HG03457 (cell line): ENCODE results near the gene AEBP1.

Experiments used
- ATAC-seq: cut with Tn5 transposase; IDR thresholded peaks from one replicate; pipeline ENCODE4 v1.9.1; 2021; ENCODE audit warnings: moderate number of reproducible peaks; ENCODE audit not compliant: unreplicated experiment

The AEBP1 gene

DNA sequence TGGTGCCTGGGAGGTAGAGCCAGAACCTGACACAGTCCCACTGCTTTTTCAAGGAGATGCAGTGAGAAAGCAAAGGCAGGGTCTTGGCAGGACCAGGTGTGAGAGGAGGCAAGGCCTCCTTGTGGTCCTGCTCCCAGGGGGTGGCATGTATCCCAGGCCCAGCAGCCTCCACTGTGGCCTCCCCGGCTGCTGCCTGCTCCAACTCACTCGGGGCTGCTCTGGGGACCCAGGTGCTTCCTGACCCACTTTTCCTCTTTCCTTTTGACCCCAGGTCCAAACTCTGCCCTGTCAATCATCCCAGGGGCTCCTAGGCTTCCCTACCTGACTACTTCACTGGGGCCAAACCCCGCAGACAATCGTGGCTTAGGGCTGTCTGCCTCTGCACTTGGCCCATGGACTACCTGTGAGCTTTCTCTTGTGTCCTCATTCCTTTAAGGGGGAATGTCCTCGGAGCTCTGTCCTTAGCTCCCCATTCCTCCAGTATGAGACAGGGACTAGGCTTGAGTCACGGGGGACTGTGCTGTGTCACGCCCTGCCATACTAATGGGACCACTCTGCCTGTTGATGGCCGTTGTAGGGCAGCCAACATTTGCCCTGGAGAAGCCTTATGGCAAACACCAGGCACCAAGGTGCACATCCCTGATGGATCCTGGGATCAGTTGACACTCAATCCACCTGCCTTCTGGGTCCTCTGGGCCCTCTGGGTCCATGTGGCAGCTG, 1.1 kb upstream of the AEBP1 start:
- ATAC-seq = no peak

DNA sequence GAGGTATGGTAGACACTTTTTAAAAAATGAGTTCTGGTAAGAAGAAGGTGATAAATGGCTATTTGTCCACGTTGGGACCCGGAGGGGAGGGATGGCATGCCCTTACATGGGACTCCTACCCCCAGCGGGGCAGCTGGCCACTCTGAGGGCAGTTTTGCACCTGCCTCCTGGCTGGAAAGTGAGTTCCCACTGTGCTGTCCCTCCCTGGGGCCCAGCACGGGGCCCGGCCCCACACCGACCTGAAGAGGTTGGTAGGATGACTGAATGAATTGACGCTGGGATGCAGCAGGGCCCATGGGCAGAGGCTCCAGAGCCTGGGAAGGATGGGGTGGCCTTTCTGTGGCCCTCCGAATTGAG, 601 bp upstream of the AEBP1 start:
- ATAC-seq = no peak

DNA sequence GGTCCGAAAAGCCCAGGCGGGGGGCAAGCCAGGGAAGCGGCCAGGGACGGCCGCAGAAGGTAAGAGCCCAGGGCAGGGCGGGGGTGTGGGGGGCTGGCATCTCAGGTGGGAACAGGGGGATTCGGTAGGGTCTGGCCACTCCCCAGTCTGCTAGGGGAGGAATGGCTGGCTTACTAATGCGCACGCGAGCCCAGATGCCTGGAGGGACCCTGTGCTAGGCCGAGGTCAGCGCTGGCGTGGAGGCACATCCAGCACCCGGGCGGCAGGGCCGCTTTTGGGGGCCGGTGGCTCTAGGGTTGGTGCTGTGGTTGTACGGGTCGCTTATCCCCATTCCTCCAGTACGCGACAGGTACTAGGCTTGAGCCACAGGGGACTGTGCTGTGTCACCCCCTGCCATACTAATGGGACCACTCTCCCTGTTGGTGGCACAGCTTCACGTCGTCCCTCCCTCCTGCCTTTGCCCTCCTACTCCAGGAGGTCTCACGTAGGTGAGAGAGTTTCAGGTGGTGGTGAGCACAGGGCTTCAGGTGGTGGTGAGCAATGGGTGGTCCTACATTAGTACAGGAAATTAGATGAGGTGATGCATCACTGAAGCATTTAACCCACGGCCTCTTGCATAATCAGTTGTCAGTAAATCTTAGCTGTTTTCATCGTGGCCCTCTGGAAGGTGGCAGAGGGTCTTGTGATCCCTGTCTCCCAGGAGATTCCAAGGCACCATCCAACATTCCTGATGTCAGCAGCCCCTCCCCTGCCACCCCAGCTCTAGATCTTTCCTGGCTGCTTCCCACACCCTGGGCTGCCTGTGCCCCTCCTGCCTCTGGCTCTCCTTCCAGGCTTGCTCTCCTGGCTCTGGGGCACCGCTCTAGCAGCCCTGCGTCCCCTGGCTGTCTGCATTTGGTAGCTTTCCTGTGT, 971 bp downstream of the AEBP1 start:
- no peak for ATAC-seq

DNA sequence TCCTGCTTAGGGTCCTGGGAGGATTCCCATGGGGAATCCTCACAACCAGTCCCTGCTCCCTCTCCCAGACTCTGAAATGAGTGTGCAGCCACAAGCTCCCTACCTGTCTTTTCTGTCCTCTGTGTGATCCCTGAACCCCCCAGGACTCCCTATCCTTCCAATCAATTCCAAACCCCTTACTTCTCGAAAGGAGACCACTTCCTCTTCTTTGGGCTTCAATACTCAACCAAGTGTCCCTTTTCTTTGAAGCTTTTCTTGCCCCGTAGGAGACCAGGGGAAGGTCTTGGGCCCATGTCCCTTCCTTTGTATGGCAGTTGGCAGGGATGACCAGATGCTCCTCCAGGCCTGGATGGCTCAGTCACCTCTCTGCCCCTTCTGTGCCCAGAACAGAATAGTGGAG, 1.7 kb downstream of the AEBP1 start:
- no peak for ATAC-seq

DNA sequence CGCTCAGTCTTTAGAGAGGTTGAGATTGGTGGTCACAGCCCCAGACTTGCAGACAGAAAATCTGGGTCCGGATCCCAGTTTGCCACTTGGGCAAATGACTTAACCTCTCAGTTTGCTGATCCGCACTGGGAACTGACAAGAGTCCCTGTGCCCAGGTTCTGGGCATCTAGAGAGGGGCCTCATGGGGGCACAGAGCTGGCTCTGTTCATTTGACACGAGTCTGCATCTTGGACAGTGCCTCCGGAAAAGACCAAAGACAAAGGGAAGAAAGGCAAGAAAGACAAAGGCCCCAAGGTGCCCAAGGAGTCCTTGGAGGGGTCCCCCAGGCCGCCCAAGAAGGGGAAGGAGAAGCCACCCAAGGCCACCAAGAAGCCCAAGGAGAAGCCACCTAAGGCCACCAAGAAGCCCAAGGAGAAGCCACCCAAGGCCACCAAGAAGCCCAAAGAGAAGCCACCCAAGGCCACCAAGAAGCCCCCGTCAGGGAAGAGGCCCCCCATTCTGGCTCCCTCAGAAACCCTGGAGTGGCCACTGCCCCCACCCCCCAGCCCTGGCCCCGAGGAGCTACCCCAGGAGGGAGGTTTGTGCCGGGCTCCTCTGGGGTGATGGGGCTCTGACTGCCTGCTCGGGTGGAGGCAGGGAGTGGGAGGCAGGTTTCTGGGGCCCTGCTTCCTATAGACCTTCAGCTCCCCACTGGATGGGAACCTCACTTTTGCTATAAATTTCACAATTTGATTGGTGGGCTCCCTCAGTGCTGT, 2.3 kb downstream of the AEBP1 start:
- ATAC-seq = no peak

DNA sequence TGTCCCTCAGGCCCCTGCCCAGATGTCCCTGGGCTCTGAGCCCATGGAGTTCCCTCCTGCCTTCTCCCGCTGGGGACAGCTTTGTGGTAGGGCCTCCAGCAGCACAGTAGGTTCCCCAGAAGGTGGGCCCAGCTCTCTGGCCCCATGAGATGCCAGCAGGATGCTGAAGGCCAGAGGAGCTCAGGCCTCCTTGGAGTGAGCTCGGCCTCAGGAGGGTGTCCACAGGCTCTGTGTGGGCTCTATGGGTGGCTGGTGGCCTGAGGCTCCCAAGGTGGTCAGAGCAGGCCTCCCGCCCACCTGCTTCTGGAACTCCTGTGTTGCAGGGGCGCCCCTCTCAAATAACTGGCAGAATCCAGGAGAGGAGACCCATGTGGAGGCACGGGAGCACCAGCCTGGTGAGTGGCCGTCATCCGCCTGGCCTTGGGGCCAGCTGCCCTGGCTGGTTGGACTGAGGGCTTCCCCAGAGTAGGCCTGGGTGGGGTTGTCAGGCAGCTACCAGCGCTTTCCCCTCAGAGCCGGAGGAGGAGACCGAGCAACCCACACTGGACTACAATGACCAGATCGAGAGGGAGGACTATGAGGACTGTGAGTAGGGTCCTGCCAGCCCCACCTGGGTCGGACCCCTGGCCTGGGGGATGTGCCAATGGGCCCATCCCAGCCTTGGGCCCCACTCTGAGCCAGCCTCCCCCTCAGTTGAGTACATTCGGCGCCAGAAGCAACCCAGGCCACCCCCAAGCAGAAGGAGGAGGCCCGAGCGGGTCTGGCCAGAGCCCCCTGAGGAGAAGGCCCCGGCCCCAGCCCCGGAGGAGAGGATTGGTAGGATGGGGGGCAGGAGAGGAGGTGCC, 3.2 kb downstream of the AEBP1 start:
- no peak for ATAC-seq

DNA sequence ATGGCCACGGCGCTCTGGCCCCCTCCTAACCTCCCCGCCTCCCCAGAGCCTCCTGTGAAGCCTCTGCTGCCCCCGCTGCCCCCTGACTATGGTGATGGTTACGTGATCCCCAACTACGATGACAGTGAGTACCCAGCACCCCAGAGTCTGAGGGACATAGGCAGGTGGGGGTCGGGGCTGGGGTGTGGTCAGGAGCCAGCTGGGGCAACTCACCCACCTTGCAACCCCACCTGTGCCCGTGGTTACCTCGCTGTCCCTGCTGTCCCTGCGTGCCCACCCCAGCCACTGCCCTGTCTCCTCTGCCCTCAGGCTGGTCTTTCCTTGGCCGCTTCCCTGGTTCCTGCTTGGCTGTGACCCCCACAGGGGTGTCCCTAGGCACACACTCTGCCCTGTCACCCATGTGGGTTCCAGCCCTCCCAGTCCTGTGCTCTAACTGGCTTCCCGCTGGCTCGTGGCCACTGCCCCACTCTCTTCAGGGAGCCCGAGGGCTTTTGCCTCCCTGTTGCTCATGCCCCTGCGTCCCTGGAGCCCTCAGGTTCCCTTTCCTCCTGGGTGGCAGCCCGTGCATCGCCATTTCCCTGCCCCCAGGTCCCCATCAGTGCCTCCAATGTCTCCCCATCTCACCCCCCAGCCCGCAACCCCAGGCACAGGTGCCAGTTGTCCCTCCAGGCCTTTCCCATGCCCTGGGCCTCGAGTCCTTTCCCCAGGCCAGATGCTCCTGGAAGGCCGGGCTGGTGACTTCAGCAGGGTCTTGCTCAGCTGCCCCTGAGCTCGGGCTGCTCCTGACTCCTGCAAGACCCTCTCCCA, 4.0 kb downstream of the AEBP1 start:
- no peak for ATAC-seq

DNA sequence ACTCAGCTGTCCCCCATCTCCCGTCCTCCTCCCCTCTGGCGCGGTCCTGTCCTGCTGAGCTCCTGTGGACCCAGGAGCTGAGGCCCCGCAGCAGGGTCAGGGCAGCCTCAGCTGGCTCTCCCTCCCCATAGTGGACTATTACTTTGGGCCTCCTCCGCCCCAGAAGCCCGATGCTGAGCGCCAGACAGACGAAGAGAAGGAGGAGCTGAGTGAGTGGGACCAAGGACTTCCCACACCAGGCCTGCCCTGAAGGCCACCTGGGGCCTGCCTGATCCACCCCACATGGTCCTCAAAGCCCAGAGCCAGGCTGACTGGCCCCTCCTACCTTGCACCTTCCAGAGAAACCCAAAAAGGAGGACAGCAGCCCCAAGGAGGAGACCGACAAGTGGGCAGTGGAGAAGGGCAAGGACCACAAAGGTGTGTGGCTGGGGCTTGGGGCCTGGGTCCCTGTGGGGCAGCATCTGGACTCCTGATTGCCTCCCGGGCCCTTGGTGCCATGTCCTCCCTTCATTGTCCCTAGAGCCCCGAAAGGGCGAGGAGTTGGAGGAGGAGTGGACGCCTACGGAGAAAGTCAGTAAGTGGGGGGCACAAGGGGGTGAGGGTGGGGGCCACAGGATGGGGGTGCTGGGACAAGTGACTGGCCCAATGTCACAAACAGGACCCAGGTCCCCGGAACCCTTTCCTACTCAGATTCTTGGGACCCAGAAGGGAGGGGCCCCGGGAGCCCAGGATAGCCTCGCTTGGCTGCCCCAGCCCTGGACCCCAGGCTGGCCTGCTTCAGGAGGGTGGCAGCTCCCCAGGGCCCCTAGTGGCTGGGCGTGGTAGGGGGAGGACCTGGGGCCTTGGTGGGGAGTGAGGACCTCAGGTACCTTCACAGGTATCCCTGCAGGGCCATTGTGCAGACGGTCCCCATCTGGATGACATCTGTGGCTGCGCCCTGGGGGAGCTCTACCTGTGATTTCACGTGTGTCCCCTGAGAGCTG, 4.9 kb downstream of the AEBP1 start:
- no peak for ATAC-seq

DNA sequence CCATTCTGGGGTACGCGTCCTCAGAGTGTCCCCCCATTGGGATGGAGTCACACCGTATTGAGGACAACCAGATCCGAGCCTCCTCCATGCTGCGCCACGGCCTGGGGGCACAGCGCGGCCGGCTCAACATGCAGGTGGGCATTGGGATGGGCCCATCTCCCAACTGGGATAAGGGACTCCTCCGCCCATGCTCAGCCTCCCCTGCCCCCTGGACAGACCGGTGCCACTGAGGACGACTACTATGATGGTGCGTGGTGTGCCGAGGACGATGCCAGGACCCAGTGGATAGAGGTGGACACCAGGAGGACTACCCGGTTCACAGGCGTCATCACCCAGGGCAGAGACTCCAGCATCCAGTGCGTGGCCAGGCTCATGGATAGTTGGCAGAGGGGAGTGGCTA, 5.8 kb downstream of the AEBP1 start:
- no peak for ATAC-seq

DNA sequence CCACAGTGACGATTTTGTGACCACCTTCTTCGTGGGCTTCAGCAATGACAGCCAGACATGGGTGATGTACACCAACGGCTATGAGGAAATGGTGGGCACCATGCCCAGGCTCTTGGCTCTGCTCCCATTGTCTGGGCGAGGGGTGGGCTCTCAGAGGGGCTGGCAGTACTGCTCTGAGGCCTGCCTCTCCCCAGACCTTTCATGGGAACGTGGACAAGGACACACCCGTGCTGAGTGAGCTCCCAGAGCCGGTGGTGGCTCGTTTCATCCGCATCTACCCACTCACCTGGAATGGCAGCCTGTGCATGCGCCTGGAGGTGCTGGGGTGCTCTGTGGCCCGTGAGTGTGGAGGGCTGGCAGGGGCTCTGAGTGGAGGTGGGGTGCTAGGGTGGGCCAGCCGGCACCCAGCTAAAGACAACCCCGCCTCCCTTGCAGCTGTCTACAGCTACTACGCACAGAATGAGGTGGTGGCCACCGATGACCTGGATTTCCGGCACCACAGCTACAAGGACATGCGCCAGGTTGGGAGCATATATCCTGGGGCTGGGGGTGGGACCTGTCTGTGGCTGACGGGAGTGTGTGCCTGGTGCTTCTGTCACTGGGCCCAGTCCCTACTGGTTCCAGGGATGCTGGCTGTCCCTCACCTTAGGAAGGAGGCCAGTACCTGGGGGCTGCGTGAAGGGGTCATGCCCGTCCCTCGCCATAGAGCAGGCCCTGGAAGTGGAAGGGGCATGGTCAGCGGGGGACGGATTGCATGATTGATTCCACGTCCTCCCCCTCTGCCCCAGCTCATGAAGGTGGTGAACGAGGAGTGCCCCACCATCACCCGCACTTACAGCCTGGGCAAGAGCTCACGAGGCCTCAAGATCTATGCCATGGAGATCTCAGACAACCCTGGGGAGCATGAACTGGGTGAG, 6.8 kb downstream of the AEBP1 start:
- ATAC-seq = no peak

DNA sequence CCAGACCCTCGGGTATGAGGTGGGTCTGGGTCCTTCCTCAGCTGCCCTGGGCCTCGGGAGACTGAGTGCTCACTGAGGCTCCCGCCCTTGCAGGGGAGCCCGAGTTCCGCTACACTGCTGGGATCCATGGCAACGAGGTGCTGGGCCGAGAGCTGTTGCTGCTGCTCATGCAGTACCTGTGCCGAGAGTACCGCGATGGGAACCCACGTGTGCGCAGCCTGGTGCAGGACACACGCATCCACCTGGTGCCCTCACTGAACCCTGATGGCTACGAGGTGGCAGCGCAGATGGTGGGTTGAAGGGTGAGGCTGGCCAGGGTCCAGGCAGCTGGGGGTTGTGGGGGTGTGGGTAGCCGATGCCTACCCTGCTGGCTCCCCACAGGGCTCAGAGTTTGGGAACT, 7.6 kb downstream of the AEBP1 start:
- ATAC-seq = no peak

DNA sequence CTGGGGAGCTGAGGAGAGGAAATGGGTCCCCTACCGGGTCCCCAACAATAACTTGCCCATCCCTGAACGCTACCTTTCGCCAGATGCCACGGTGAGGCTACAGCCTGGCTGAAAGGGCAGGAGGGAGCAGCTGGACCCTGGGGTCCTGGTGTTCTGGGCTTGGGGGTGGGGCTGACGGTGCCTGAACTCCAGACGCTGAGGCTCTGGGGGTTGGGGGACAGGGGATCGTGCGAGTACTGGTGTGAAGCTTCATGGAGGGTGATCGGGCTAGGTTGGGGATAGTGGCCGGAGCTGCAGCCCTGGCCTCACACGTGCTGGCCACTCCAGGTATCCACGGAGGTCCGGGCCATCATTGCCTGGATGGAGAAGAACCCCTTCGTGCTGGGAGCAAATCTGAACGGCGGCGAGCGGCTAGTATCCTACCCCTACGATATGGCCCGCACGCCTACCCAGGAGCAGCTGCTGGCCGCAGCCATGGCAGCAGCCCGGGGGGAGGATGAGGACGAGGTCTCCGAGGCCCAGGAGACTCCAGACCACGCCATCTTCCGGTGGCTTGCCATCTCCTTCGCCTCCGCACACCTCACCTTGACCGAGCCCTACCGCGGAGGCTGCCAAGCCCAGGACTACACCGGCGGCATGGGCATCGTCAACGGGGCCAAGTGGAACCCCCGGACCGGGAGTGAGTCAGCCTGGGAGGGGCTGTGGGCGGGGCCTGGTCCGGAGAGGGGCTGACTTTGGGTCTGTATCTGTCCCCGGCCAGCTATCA, 8.3 kb downstream of the AEBP1 start:
- no peak for ATAC-seq

DNA sequence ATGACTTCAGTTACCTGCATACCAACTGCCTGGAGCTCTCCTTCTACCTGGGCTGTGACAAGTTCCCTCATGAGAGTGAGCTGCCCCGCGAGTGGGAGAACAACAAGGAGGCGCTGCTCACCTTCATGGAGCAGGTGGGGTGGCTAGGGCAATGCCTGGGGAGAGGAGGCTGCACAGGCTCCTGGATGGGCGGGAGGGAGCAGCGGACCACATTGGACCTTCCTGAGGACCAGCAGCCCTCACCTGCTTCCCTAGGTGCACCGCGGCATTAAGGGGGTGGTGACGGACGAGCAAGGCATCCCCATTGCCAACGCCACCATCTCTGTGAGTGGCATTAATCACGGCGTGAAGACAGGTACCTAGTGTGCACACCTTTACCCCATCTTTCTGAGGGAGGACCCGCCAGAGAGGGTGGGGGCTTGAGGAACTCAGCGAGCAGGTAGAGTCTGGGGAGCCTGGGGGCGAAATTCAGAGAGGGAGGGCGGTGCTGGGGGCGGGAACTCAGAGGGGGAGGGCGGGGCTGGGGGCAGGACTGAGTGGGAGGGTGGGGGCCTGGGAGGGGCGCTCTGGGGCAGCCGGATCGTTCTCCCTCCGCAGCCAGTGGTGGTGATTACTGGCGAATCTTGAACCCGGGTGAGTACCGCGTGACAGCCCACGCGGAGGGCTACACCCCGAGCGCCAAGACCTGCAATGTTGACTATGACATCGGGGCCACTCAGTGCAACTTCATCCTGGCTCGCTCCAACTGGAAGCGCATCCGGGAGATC, 9.0 kb downstream of the AEBP1 start:
- ATAC-seq = no peak

DNA sequence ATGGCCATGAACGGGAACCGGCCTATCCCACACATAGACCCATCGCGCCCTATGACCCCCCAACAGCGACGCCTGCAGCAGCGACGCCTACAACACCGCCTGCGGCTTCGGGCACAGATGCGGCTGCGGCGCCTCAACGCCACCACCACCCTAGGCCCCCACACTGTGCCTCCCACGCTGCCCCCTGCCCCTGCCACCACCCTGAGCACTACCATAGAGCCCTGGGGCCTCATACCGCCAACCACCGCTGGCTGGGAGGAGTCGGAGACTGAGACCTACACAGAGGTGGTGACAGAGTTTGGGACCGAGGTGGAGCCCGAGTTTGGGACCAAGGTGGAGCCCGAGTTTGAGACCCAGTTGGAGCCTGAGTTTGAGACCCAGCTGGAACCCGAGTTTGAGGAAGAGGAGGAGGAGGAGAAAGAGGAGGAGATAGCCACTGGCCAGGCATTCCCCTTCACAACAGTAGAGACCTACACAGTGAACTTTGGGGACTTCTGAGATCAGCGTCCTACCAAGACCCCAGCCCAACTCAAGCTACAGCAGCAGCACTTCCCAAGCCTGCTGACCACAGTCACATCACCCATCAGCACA, 9.7 kb downstream of the AEBP1 start:
- no peak for ATAC-seq

DNA sequence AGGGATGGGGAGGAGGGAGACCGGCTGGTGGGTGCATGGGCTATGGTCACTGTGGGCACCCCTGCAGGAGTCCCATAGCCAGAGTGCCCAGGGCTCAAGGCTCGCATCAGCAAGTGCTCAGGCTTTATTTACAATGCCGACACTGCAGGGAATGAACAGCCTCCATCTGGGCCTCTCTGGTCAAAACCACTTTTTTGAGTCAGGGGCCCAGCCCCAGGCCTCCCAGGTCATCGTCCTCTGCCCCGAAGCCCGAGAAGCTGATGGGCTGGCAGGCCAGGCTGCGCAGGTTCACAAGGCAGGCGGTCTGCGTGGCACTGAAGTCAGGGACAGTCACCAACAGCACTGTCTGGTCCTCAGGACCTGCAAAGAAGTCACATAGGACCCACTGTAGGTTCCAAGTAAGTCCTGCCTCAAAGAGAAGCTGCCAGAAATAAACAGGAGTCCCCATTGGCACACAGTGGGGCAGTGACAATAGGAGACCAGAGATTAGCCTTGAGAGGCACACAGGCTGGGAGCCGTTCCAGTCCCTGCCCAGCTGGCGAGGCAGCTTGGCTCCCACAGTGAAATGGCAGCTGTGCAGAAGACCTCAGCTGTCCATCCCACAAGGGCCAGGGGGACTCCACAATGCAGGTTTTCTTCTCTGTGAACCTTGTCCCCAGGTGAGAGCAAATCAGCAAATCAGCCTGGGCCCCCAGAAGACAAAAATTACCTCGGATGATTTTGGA, 10.6 kb downstream of the AEBP1 start:
- ATAC-seq = no peak
